ENCODE data around the gene ERC2.

- TF ChIP-seq CTCF (IDR thresholded peaks at IDR 0.05) (no peak), EP300 (IDR thresholded peaks at IDR 0.05) (no peak)
Measured at GRCh38 chr3:56309465-56309864, 158.8 kb downstream of the ERC2 start.

Data from ovary (tissue), 3 donors.